Kidney epithelial cell (primary cell): ENCODE data around the gene SOST. TPM values are rescaled to one million over a fixed set of nuclear protein-coding genes. Genes with fewer than 3 reads are reported as not detected.

ENCODE experiments used
- DNase-seq: peaks from one replicate; pipeline ENCODE4 v3.0.0-alpha.2; 2010; ENCODE audit warnings: low read depth
- H3K27me3 ChIP-seq: 2 replicates; pipeline ENCODE4 v1.6.0; 2011; ENCODE audit warnings: low read length; ENCODE audit not compliant: control insufficient read depth, insufficient read depth
- H3K36me3 ChIP-seq: 2 replicates; pipeline ENCODE4 v1.5.1; 2011; ENCODE audit warnings: low read length; ENCODE audit not compliant: control insufficient read depth, insufficient read depth
- H3K4me3 ChIP-seq: 2 replicates; pipeline ENCODE4 v1.5.1; 2011; ENCODE audit warnings: low read depth, mild to moderate bottlenecking, control low read depth, low read length
- total RNA-seq: library from RNA; depleted of rRNA; stranded (reverse); fragments of >200 nt; gene quantifications from 2 replicates; pipeline ENCODE4 v1.2.3, GENCODE V29; 2015
- TF ChIP-seq, protein P1 (sequence below): IDR thresholded peaks from 2 replicates; pipeline ENCODE4 v1.5.1; 2011; ENCODE audit warnings: mild to moderate bottlenecking, moderate library complexity, low read length, control low read depth, inconsistent platforms; ENCODE audit not compliant: insufficient read depth, poor library complexity, severe bottlenecking

The SOST gene
- total RNA-seq, 1 donor from 2014 or later = not detected

DNA sequence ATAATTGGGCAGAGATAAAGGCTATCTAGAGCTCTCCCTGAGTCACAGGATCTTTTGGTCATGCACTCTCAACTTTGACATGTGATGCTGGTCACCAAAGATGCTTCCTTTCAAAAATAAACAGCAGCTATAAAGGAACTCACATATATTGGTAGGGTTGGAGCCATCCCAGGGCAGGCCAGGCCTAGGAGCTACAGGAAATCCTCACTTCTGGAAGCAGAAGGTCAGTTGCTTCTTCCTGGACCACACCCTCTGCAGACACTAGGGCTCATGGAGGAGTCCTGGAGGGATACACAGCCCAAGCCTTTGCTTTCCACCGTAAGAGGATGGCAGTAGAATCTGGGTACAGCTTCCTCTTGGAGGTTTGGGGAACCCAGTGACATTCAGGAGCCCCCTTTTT lies 24.6 kb downstream of the SOST start:
- H3K4me3 ChIP-seq = no peak overlapping the region
- H3K27me3 ChIP-seq = no peaks in the 10 kb centered on the region
- H3K36me3 ChIP-seq = no peaks in the 10 kb centered on the region
- DNase-seq = no peak
- TF ChIP-seq, protein P1, sequence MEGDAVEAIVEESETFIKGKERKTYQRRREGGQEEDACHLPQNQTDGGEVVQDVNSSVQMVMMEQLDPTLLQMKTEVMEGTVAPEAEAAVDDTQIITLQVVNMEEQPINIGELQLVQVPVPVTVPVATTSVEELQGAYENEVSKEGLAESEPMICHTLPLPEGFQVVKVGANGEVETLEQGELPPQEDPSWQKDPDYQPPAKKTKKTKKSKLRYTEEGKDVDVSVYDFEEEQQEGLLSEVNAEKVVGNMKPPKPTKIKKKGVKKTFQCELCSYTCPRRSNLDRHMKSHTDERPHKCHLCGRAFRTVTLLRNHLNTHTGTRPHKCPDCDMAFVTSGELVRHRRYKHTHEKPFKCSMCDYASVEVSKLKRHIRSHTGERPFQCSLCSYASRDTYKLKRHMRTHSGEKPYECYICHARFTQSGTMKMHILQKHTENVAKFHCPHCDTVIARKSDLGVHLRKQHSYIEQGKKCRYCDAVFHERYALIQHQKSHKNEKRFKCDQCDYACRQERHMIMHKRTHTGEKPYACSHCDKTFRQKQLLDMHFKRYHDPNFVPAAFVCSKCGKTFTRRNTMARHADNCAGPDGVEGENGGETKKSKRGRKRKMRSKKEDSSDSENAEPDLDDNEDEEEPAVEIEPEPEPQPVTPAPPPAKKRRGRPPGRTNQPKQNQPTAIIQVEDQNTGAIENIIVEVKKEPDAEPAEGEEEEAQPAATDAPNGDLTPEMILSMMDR = no peak

DNA sequence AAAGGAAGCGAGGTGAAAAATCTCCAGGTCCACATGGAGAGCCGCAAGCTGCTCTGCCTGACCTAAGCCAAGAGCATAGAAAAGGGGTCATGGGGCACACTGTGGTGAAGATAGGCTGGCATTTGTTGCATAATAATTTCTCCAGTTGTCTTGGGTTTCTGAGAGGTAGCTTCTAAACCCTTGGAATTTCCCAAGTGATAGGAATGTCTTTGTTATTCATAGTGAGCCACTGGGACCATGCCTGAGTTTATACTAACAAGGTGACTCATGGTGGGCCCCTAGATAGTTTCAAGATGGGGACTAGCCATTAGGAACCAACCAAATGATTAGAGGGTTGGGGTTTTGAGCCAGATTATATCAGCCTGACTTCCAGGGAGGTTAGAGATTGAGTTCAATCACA lies 25.6 kb downstream of the SOST start:
- TF ChIP-seq, protein P1 = no peak
- peak; percentile 83 for DNase-seq
- Histone ChIP-seq H3K36me3 (no peaks in the 10 kb centered on the region), H3K4me3 (no peak overlapping the region), H3K27me3 (no peaks in the 10 kb centered on the region)

DNA sequence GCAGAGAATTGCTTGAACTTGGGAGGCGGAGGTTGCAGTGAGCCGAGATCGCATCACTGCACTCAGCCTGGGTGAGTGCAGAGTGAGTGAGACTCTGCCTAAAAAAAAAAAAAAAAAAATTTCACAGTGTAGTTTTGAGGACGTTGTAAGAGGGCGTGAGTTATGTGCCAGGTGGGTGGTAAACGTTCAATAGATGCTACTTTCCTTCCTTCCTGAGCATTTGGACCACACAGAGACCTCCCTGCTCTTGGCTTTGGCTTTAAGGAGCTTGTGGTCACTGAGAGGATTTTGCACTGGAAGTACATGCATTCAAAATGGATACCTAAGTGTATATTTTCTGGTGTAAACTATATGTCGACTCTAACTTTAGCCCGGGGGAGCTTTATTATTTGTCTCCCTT lies 30.5 kb downstream of the SOST start:
- no peak for DNase-seq
- no peaks in the 10 kb centered on the region for H3K36me3 ChIP-seq
- no peaks in the 10 kb centered on the region for H3K27me3 ChIP-seq
- H3K4me3 ChIP-seq = no peak overlapping the region
- TF ChIP-seq, protein P1 = no peak

DNA sequence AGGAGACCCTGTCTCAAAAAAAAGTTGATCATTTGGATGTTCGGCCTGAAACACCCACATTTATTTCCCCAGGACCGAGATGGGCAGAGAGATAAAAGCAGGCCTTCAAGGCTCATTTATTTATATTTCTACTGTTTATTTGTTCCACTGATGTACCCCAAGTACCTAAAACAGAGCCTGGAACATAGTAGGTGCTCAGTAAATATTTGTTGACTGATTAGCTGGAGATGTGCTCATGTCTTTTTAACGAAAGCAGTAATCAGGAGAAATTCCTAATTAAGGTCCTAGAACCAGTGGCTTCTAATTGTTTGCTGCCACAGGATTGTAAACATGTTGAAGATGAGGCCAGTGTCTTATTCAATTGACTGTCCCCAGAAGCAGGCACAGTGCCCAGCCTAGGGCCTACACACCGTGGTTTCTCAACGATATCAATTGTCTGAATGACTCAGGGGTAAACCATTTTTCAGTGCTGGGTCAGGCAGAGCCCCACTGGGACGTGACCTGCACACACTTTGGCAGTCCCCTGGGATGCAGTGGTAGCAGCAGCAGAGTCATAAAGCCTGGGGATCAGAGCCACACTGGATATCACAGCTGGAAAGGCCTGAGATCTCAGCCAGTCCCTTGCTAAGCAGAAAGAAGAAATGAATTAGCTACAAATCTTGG lies 34.8 kb downstream of the SOST start:
- no peaks in the 10 kb centered on the region for H3K27me3 ChIP-seq
- no peak overlapping the region for H3K4me3 ChIP-seq
- TF ChIP-seq, protein P1 = no peak
- peak; percentile 52 for DNase-seq
- no peaks in the 10 kb centered on the region for H3K36me3 ChIP-seq

DNA sequence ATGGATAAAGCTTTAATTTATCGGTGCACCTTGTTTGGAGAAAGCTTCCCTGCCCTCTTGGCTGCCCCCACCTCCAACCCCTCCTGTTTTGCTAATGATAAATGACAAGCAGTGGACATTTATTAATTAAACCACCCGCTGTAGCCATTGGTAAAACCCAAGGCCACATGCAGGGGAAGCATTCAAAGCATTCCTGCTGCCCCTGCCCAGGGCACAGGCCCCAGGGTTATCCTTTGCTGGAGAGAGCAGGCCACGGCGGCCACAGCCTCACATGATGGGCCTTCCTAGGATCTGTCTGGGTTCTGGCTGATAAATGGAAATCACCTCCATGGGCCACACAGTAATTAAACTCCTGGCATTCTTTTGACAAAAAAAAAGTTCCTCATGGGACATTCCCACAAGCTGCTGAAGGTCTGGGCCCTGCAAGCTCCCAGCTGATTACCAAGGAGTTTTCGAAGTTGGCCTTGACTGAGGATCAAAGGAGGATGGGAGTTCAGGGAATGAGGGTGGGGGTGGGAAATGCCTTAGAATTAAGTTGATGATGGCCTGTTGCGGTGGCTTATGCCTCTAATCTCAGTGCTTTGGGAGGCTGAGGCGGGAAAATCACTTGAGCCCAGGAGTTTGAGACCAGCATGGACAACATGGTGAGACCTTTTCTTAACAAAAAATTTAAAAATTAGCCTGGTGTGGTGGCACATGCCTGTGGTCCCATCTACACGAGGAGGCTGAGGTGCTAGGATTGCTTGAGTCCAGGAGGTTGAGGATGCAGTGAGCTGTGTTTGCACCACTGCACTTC lies 35.5 kb downstream of the SOST start:
- no peaks in the 10 kb centered on the region for H3K36me3 ChIP-seq
- TF ChIP-seq, protein P1 = no peak
- H3K27me3 ChIP-seq = no peaks in the 10 kb centered on the region
- no peak for DNase-seq
- H3K4me3 ChIP-seq = no peak overlapping the region
